Activated gamma-delta T cell (primary cell): ENCODE results near the gene LARP4B.

ENCODE experiments used
- DNase-seq: peaks from one replicate; lab custom pipeline; 2025; lab: John Stamatoyannopoulos, UW
- total RNA-seq, 2 donors: gene quantifications; one replicate each; lab custom pipeline; 2026; lab: John Stamatoyannopoulos, UW

LARP4B gene
- total RNA-seq: 94.7 to 99.8 reads per million in 2 donors

GRCh38 chr10:931326-932318 lies at the start of gene LARP4B:
LARP4B (minus strand) TSS chr10:931705; CDS start chr10:885721, 45,984 bp downstream.
- peak; percentile 98 for DNase-seq

- no peak for DNase-seq
Observed at GRCh38 chr10:980468-981093, 49.1 kb upstream of the LARP4B start.

DNA sequence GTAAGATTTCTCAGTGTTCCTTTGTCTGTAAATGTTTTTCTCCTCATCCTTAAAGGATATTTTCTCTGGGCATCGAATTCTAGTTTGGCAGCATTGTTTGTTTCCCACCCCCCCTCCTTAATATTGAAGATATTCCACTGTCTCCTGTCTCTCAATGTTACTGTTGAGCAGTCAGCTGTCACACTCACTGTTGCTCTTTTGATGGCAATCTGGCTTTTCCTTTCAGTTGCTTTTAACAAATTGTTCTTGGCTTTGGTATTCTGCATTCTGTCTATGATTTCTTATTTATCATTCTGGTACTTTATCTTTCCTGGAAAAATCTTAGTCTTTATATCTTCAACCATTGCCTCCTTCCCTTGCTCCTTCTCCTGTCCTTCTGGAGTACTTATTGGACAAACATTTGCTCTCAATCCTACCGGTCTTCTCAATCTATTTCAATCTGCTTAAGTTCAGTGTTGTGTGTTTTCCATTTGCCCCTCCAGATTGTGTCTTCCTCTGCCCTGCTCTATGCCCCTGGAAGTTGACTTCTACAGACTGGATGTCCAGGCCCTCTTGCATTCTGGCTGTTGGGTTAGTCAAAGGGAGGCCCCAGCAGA lies 47.4 kb upstream of the LARP4B start:
- no peak for DNase-seq

GRCh38 chr10:976316-976715 lies 44.8 kb upstream of the LARP4B start:
- DNase-seq: no peak

DNA sequence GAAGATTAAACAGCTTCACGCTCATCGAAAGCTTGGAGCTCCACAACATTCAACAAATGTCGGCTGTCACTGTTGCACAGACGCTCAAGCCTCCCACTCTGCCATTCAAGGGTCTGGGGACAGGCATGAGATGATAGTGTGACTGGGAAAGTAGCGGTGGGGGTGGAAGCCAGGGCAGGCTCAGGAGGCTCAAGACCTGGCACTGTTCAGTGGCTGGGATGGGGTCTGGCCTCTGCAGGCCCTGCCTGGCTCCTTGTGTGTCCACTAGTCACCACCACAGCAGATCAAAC lies 43.2 kb upstream of the LARP4B start:
- DNase-seq: no peak

DNA sequence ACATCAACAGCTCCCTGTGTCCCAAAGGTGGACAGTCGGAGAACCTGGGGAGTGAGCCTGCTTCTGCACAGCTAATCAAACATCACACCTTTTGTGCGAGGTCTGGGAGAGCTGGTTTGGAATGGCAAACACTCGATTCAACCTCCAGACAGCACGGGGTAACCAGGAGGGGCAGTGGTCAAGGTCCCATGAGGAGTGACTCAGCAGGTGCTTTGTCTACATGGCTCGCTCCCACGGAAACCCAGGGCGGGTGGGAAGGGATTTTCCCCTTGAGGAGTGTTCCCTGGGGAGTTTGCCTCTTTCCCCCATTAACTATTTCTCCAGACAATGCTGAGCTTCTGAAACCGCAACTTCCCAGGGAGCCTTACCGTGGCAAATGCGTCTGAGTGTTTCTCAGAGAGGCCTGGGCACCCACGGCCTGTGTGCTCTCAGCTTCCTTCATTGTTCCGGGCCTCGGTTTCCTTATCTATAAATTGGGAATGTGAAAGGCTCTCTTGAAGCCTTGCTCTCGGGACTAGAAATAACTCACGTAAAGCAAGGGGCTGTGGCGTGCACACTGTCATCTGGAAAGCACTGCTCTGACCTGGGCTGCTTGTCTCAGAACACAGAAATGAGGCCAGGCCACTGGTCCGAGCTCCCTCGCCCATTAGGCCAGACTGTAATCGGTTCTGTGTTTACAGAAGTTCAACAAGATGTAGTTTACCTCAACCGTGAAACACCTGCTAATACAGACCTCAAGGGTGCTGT lies 42.7 kb upstream of the LARP4B start:
- no peak for DNase-seq

- DNase-seq: no peak
Observed at GRCh38 chr10:972763-973162, 41.3 kb upstream of the LARP4B start.

DNA sequence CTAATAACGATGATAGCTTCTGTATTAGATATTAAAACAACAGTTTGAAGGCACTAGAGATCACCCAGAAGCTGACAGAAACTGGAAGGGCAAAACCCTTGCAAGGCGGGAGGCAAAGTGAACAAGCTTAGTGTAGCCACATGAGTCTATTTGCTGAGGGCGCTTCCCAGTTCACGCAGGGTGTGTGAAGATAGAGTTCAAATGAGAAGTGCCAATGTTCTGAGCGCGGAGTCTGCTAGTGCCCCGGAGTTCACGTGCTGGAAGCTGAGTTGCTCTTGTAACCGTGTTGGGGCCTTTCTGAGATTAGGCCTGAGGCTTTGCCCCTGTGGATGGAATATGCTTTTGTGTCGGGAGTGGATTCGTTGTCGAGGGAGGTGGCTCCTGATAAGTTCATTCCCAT lies 40.1 kb upstream of the LARP4B start:
- no peak for DNase-seq

GRCh38 chr10:971150-971542 lies 39.6 kb upstream of the LARP4B start:
- no peak for DNase-seq

- no peak for DNase-seq
Observed at GRCh38 chr10:970311-971149, 39.0 kb upstream of the LARP4B start.

- DNase-seq: no peak
Observed at GRCh38 chr10:969473-970150, 38.1 kb upstream of the LARP4B start.

DNA sequence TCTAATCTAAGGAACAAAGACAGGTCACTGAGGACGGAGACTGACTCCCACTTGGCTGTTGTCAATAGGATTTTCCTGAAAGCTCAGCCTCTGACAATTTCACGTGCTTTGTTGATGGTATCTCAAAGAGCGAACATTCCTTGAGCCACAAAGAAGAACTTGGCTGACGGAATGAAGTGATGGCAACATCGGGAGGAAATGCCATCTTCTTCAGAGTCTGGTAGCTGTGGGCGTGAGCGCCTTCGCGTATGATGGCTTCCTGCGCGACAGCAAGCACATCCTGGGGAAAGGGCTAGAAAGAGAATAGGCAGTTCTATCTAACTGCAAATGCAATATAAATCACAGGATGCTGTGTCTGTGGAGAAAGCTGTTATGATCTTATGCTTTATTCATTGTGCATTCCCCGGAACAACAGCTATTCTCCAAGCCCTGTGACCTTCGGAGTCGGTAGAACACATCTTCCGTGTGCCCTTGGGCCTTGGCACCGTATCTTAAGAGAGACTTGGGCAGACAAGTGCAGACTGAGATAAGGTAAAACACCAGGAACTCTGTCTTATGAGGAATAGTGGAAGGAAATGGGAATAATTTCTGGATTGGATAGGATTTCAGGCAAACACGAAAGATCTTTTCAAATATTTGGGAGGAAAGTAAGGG lies 37.2 kb upstream of the LARP4B start:
- no peak for DNase-seq

DNA sequence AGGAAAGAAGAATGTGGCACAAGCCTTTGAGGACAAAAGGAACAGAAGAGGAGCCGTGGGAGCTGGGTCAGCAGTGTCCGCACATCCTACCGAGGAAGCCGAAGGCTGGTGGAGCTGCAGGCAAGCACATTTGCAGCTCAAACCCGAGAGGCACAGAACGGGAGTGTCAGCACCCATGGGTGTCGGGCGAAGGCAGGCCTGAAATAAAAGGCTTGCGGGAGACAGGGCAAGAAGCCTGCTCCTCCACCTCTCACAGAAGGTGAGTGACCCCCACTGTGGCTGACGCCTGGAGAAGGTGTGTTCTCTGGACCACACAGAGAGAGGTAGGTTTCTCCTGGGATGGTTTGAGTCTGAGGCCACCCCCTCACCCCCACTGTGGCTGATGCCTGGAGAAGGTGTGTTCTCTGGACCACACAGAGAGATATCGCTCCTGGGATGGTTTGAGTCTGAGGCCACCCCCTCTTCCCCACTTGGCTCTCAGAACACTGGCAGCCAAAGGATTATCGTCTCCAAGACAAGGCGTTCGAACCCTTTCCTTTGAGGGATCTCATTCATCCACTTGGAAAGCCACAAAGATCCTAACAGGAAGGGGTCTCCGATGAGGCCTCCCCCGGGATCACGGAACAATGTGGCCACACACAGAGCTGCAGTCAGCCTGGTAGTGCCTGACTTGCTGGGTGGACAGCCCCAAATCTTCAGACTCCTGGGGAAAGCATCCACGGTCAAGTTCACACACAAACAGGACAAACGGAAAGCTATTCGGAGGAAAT lies 35.1 kb upstream of the LARP4B start:
- DNase-seq: no peak

GRCh38 chr10:964988-965417 lies 33.5 kb upstream of the LARP4B start:
- DNase-seq: no peak

- DNase-seq: no peak
Observed at GRCh38 chr10:964321-964987, 32.9 kb upstream of the LARP4B start.

- DNase-seq: no peak
Observed at GRCh38 chr10:963655-964054, 32.1 kb upstream of the LARP4B start.

DNA sequence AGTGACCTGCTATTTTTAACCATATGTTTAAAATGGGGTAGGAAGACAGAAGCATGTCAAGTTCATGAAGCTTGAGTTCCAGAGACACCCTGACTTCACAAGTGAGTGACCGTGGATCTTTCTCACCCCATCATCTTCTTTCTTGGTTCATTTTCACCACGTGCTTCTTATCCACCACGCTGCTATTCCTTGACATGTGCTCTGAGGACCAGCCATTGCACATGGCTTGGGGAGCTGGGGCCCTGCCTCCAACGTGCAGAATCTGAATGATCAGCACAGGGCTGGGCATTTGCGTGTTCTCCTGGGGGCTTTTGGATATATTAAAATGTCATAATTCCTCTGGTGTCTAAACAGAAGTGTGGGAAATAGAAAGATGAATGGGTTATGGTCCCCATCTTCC lies 31.7 kb upstream of the LARP4B start:
- no peak for DNase-seq

GRCh38 chr10:962342-962741 lies 30.8 kb upstream of the LARP4B start:
- DNase-seq: no peak

GRCh38 chr10:958856-959255 lies 27.4 kb upstream of the LARP4B start:
- no peak for DNase-seq
